ENCODE data around the gene TCL1B. TPM values are rescaled to one million over a fixed set of nuclear protein-coding genes. Genes with fewer than 3 reads are reported as not detected.
"Not testable (repeated sequence)": the region's sequence is repeated elsewhere in the genome, so short reads cannot be mapped to it uniquely, and the experiment has no call there.

TCL1B gene
- total RNA-seq, 2 donors from 2014 or later = 1.4 TPM; not detected in 1

GRCh38 chr14:95662376-95663186 lies 23.6 kb upstream of the TCL1B start:
- Histone ChIP-seq H3K4me3 (no peak overlapping the region), H3K27me3 (replicated peaks; ENCODE audit: insufficient read depth) (peaks cover 4% of the 10 kb centered on the region), H3K9me3 (no peaks in the 10 kb centered on the region), H3K27ac (no peak overlapping the region), H3K36me3 (no peaks in the 10 kb centered on the region), H3K4me1 (replicated peaks) (no peaks in the 10 kb centered on the region)
- DNase-seq (ENCODE audit: low spot score) = no peak
- no peak for TF ChIP-seq POLR2A (IDR thresholded peaks at IDR 0.05)
- TF ChIP-seq CTCF (IDR thresholded peaks at IDR 0.05) = no peak
- no peak for TF ChIP-seq POLR2AphosphoS5 (IDR thresholded peaks at IDR 0.05)
- WGBS = 26% methylated on average over 4 of the region's 4 CpGs
- intact Hi-C loops (cut with DNase I) = no loop called here

GRCh38 chr14:95663226-95663797 lies 22.9 kb upstream of the TCL1B start:
- intact Hi-C loops (cut with DNase I) = no loop called here
- no peak for DNase-seq (ENCODE audit: low spot score)
- no peak overlapping the region for H3K27ac ChIP-seq
- no peaks in the 10 kb centered on the region for H3K9me3 ChIP-seq
- WGBS = 77% methylated on average over 5 of the region's 5 CpGs
- no peak overlapping the region for H3K4me3 ChIP-seq
- no peaks in the 10 kb centered on the region for H3K36me3 ChIP-seq
- peaks cover 4% of the 10 kb centered on the region for H3K27me3 ChIP-seq (replicated peaks; ENCODE audit: insufficient read depth)
- no peak for TF ChIP-seq CTCF (IDR thresholded peaks at IDR 0.05)
- no peak for TF ChIP-seq POLR2AphosphoS5 (IDR thresholded peaks at IDR 0.05)
- no peaks in the 10 kb centered on the region for H3K4me1 ChIP-seq (replicated peaks)

- Histone ChIP-seq H3K36me3 (no peaks in the 10 kb centered on the region), H3K27me3 (replicated peaks; ENCODE audit: insufficient read depth) (peaks cover 2% of the 10 kb centered on the region), H3K27ac (no peak overlapping the region), H3K4me3 (no peak overlapping the region), H3K9me3 (no peaks in the 10 kb centered on the region), H3K4me1 (replicated peaks) (no peaks in the 10 kb centered on the region)
- TF ChIP-seq POLR2AphosphoS5 (IDR thresholded peaks at IDR 0.05) (no peak), POLR2A (IDR thresholded peaks at IDR 0.05) (no peak), CTCF (IDR thresholded peaks at IDR 0.05) (no peak)
- intact Hi-C loops (cut with DNase I) = no loop called here
- WGBS = 54% methylated on average over 3 of the region's 3 CpGs
- no peak for DNase-seq (ENCODE audit: low spot score)
These were observed 22.2 kb upstream of the TCL1B start for GRCh38 chr14:95664066-95664465.

GRCh38 chr14:95664546-95664945 lies 21.7 kb upstream of the TCL1B start:
- WGBS = 75% methylated on average over 8 of the region's 8 CpGs
- Histone ChIP-seq H3K4me1 (replicated peaks) (no peaks in the 10 kb centered on the region), H3K27ac (no peak overlapping the region), H3K4me3 (no peak overlapping the region), H3K36me3 (no peaks in the 10 kb centered on the region), H3K27me3 (replicated peaks; ENCODE audit: insufficient read depth) (no peaks in the 10 kb centered on the region), H3K9me3 (no peaks in the 10 kb centered on the region)
- TF ChIP-seq POLR2AphosphoS5 (IDR thresholded peaks at IDR 0.05) (no peak), POLR2A (IDR thresholded peaks at IDR 0.05) (no peak), CTCF (IDR thresholded peaks at IDR 0.05) (no peak)
- no peak for DNase-seq (ENCODE audit: low spot score)
- intact Hi-C loops (cut with DNase I) = no loop called here

GRCh38 chr14:95665530-95665929 lies 20.7 kb upstream of the TCL1B start:
- DNase-seq (ENCODE audit: low spot score); H3K27ac ChIP-seq; H3K36me3 ChIP-seq; H3K4me3 ChIP-seq; H3K4me1 ChIP-seq (replicated peaks); H3K27me3 ChIP-seq (replicated peaks; ENCODE audit: insufficient read depth); intact Hi-C loops (cut with DNase I); H3K9me3 ChIP-seq: not testable (repeated sequence)
- 80% methylated on average over 8 of the region's 8 CpGs for WGBS
